SH-SY5Y (cell line): Measurements from ENCODE around the gene FOSL2.

ENCODE experiments used
- GATA2 ChIP-seq: IDR thresholded peaks from 2 replicates; pipeline ENCODE4 v1.6.1; 2011; ENCODE audit warnings: mild to moderate bottlenecking, low read depth, low read length
- GATA3 ChIP-seq: IDR thresholded peaks from 2 replicates; pipeline ENCODE4 v1.6.1; 2011; ENCODE audit warnings: low read depth, mild to moderate bottlenecking, low read length, moderate library complexity

FOSL2 gene

GRCh38 chr2:28375742-28376631, 16.7 kb upstream of the FOSL2 start:
- TF ChIP-seq GATA3 (no peak), GATA2 (no peak)

GRCh38 chr2:28377195-28377816, 15.4 kb upstream of the FOSL2 start:
- no peak for TF ChIP-seq GATA2
- no peak for TF ChIP-seq GATA3

GRCh38 chr2:28377984-28378678, 14.5 kb upstream of the FOSL2 start:
- TF ChIP-seq GATA2: no peak
- TF ChIP-seq GATA3: no peak

- TF ChIP-seq GATA2 (no peak), GATA3 (no peak)
Measured at GRCh38 chr2:28378679-28379584, 13.7 kb upstream of the FOSL2 start.

GRCh38 chr2:28380219-28380618, 12.4 kb upstream of the FOSL2 start:
- no peak for TF ChIP-seq GATA3

- TF ChIP-seq GATA2 (no peak), GATA3 (no peak)
Measured at GRCh38 chr2:28381225-28382180, 11.2 kb upstream of the FOSL2 start.

GRCh38 chr2:28382755-28383154, 9.9 kb upstream of the FOSL2 start:
- TF ChIP-seq GATA2 (no peak), GATA3 (no peak)

- TF ChIP-seq GATA3 (no peak), GATA2 (no peak)
Measured at GRCh38 chr2:28387082-28387960, 5.3 kb upstream of the FOSL2 start.

GRCh38 chr2:28389399-28390240, 3.0 kb upstream of the FOSL2 start:
- TF ChIP-seq GATA3 (no peak), GATA2 (no peak; the same call in 1 of the 2 replicates)

- TF ChIP-seq GATA2 (no peak), GATA3 (no peak)
Measured at GRCh38 chr2:28390241-28390745, 2.4 kb upstream of the FOSL2 start.
